IgD-negative memory B cell (primary cell): Measurements from ENCODE around the gene LRCH4. TPM values are rescaled to one million over a fixed set of nuclear protein-coding genes. Genes with fewer than 3 reads are reported as not detected.
"Not testable (repeated sequence)": the region's sequence is repeated elsewhere in the genome, so short reads cannot be mapped to it uniquely, and the experiment has no call there.

Experiments used
- H3K27ac Mint-ChIP-seq, 3 donors: one replicate each; pipeline ENCODE4 v1.8.0; 2020 to 2022; ENCODE audit warnings: mild to moderate bottlenecking in 3 of 3, mixed read lengths in 3 of 3, moderate library complexity in 1 of 3
- H3K27me3 Mint-ChIP-seq: one replicate; pipeline ENCODE4 v1.8.0; 2021; ENCODE audit warnings: mixed read lengths
- H3K36me3 Mint-ChIP-seq: one replicate; pipeline ENCODE4 v1.8.0; 2020; ENCODE audit warnings: mild to moderate bottlenecking, mixed read lengths
- H3K4me1 Mint-ChIP-seq, 3 donors: one replicate each; pipeline ENCODE4 v1.8.0; 2020 to 2022; ENCODE audit warnings: mixed read lengths in 3 of 3, mild to moderate bottlenecking in 1 of 3
- H3K4me3 Mint-ChIP-seq, 4 donors: one replicate each; pipeline ENCODE4 v1.8.0; 2020 to 2022; ENCODE audit warnings: mild to moderate bottlenecking in 4 of 4, mixed read lengths in 4 of 4, moderate library complexity in 3 of 4
- H3K9me3 Mint-ChIP-seq, 3 donors: one replicate each; pipeline ENCODE4 v1.8.0; 2020 to 2021; ENCODE audit warnings: mixed read lengths in 3 of 3, mild to moderate bottlenecking in 1 of 3
- polyA plus RNA-seq: library from polyadenylated mRNA; unstranded; fragments of 300-500 nt; fragmentation: Illumina TruSeq; gene quantifications from one replicate; pipeline ENCODE4 v1.2.3, GENCODE V29; 2021

Gene LRCH4
- polyA plus RNA-seq, 1 donor from 2014 or later, result 160 TPM

DNA sequence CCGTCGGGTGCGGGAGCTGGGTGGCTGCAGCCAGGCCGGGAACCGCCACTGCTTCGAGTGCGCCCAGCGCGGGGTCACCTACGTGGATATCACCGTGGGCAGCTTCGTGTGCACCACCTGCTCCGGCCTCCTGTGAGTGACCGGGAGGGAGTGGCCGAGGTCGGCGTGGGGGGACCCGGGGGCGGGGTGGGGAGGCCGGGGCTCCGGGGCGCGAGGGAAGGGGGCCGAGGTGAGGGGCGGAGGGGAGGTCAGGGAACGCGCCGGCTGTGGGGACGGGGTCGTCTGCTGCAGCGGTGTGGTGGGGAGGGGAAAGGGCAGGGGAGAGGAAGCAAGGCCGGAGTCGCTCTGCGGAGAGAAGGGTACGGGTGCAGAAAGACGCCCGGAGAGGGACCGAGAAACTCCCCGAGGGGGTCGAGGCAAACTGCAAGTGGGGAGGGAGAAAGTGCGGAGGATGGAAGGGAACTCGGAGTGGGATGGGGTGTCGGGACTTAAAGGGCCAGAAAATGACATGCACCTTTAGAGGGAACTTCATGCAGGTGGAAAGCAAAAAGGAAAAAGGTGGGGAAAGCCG lies 46.4 kb downstream of the LRCH4 start:
- H3K4me3 Mint-ChIP-seq, result peak overlapping the region; percentile 87 to 99 (median 96)
- no peaks in the 10 kb centered on the region for H3K9me3 Mint-ChIP-seq
- peaks cover 1% of the 10 kb centered on the region for H3K27me3 Mint-ChIP-seq
- H3K27ac Mint-ChIP-seq, result peak overlapping the region in 1 of 3 donors; percentile 37
- no peaks in the 10 kb centered on the region for H3K36me3 Mint-ChIP-seq
- peaks cover 33 to 45% (median 38%) of the 10 kb centered on the region in 3 donors for H3K4me1 Mint-ChIP-seq

DNA sequence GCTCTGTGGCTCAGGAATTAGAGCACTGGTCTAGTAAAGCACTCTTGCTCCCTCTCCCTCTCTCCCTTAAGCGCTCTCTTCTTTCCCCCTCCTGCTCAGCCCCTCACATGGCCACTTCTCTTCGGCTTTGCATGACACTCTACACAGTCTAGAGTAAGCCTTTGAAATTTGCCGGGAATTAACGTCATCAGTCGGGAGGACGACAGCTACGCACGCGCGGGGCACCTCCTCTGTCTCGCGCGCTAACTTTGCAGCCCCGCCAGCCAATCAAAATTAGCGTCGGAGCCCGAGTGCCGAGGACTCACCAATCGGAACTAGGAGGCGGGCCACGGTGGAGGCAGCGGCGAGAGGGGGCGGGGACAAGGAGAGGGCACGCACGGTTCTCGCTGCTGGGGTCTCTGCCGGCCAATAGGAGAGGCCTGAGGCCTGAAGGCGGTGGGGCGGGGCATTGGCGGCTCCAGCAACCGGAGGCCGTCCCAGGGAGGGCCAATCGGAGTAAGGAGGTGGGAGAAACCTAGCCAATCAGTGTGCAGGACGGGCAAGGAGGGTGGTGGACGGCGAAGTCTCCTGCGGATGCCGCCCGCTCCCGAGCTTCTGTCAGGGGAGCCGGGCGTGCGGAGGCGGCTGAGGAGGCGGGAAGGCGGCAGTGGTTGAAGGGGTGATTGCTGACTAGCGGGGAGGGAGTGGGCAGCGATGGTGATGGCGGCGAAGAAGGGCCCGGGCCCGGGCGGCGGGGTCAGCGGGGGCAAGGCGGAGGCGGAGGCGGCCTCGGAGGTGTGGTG lies 47.1 kb downstream of the LRCH4 start, which contains the start of gene AGFG2:
TSS of gene AGFG2 (plus strand) at position 550 of the 782 bp plus-strand sequence. CDS start at position 694, 144 bp downstream.
- Mint-ChIP-seq H3K9me3 (no peaks in the 10 kb centered on the region), H3K4me1 (peaks cover 27 to 39% (median 32%) of the 10 kb centered on the region in 3 donors)

DNA sequence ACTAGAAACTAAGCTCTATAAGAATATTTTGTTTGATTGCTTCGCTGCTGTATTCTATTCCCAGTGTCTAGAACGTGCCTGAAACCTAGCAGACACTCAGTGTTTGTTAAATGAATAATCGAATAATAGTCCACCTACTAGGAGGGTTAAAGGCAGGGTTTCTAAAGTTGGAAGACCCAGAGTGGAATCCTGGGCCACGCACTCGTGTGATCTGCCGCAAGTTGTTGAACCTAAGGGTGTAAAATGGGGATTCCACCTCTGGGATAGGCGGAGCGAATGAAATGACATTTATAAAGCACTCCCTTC lies 47.6 kb downstream of the LRCH4 start:
- Mint-ChIP-seq H3K4me3 (peak overlapping the region; percentile 87 to 99 (median 98)), H3K4me1 (peaks cover 22 to 33% (median 26%) of the 10 kb centered on the region in 3 donors)

More for the DNA sequence above, 47.1 kb downstream of the LRCH4 start, which contains the start of gene AGFG2:
- no peaks in the 10 kb centered on the region for H3K27me3 Mint-ChIP-seq
- H3K36me3 Mint-ChIP-seq, result no peaks in the 10 kb centered on the region
- H3K27ac Mint-ChIP-seq, result peak within 1 kb of the TSS; percentile 37 to 95 (median 44)
- peak within 1 kb of the TSS; percentile 87 to 99 (median 98) for H3K4me3 Mint-ChIP-seq

DNA sequence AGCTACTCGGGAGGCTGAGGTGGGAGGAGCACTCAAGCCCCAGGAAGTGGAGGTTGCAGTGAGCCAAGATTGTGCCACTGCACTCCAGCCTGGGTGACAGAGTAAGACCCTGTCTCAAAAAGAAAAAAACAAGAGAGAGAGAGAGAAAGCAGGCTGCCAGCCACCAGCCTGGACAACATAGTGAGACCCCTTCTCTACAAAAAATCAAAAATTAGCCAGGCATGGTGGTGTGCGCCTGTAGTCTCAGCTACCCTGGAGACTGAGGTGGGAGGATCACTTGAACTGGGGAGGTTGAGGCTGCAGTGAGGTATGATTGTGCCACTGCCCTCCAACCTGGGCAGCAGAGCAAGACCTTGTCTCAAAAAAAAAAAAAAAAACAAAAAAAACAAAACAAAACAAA lies 49.2 kb downstream of the LRCH4 start:
- not testable (repeated sequence) for H3K27ac Mint-ChIP-seq, H3K36me3 Mint-ChIP-seq, H3K9me3 Mint-ChIP-seq, H3K27me3 Mint-ChIP-seq, H3K4me3 Mint-ChIP-seq
- H3K4me1 Mint-ChIP-seq, result peaks cover 11 to 23% (median 15%) of the 10 kb centered on the region in 3 donors

More for the DNA sequence above, 47.6 kb downstream of the LRCH4 start:
- Mint-ChIP-seq H3K27ac (peak overlapping the region in 2 of 3 donors; percentile 44 to 95), H3K9me3 (no peaks in the 10 kb centered on the region), H3K36me3 (no peaks in the 10 kb centered on the region), H3K27me3 (no peaks in the 10 kb centered on the region)

DNA sequence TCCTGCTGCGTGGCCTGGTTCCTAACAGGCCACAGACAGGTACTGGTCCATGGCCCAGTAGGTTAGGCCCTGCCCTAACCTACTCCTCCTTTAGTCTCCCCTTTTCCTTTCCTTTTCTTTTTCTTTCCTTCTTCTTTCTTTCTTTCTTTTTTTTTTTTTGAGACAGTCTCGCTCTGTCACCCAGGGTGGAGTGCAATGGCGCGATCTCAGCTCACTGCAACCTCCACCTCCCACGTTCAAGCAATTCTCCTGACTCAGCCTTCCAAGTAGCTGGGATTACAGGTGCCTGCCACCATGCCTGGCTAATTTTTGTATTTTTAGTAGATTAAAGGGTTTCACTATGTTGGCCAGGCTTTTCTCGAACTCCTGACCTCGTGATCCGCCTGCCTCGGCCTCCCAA lies 49.9 kb downstream of the LRCH4 start:
- H3K9me3 Mint-ChIP-seq, H3K4me3 Mint-ChIP-seq, H3K27ac Mint-ChIP-seq, H3K36me3 Mint-ChIP-seq, H3K27me3 Mint-ChIP-seq: not testable (repeated sequence)
- peaks cover 7 to 18% (median 11%) of the 10 kb centered on the region in 3 donors for H3K4me1 Mint-ChIP-seq

DNA sequence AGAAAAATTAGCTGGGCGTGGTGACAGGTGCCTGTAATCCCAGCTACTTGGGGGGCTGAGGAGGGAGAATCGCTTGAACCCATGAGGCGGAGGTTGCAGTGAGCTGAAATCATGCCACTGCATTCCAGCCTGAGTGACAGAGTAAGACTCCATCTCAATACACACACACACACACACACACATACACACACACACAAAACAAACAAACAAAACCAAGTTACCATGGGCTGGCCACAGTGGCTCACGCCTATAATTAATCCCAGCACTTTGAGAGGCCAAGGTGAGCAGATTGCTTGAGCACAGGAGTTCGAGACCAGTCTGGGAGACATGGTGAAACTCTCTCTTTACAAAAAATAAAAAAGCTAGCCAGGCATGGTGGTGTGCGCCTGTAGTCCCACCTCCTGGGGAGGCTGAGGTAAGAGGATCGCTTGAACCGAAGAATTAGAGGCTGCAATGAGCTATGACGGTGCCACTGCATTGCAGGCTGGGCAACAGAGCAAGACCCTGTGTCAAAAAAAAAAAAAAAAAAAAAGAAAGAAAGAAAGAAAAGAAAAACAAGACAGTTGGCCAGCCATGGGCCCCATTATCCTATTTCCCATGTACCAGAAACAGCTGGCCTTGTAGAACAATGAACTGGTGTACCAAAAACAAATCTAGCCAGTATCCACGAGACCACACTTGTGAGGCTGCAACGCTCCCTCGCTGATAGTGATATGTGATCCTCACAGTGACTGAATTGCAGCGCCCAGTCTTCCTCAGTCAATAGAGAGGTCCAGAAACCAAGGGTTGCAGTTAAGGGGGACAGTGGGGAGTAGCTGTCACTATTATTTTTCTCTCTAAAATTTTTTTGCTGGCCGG lies 53.5 kb downstream of the LRCH4 start:
- Mint-ChIP-seq H3K4me3 (no peak overlapping the region), H3K9me3 (no peaks in the 10 kb centered on the region), H3K4me1 (peaks cover 0 to 2% (median 0%) of the 10 kb centered on the region in 3 donors), H3K27ac (peak overlapping the region in 1 of 3 donors; percentile 73), H3K27me3 (peaks cover 4% of the 10 kb centered on the region), H3K36me3 (peaks cover 2% of the 10 kb centered on the region)

DNA sequence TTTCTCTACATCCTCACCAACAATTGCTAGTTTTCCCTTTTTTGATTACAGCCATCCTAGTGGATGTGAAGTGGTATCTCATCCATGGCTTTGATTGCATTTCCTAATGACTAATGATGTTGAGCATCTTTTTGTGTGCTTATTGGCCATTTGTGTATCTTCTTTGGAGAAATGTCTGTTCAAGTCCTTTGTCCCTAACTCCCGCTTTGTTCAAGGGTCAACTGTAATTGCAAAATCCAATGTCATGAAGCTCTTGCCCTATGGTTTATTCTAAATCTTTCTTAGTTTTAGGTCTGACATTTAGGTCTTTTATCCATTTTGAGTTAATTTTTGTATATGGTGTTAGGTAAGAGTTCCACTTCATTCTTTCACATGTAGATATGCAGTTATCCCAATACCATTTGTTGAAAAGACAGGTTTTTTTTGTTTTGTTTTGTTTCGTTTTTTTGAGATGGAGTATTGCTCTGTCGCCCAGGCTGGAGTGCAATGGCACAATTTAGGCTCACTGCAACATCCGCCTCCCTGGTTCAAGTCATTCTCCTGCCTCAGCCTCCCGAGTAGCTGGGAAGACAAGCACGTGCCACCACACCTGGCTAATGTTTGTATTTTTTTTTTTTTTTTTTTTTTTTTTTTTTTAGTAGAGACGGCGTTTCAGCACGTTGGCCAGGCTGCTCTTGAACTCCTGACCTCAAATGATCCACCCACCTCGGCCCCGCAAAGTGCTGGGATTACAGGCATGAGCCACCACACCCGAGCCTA lies 57.6 kb downstream of the LRCH4 start:
- not testable (repeated sequence) for H3K4me1 Mint-ChIP-seq, H3K27me3 Mint-ChIP-seq, H3K4me3 Mint-ChIP-seq, H3K9me3 Mint-ChIP-seq, H3K27ac Mint-ChIP-seq, H3K36me3 Mint-ChIP-seq

Other genes with a start within 250 kb of the LRCH4 start
- gene PILRB, start 228.0 kb downstream of the LRCH4 start, polyA plus RNA-seq, result 14.3 TPM
- gene PILRA, start 212.6 kb downstream of the LRCH4 start, polyA plus RNA-seq, result 2.3 TPM
- 12.1 TPM for gene ZCWPW1, start 157.4 kb downstream of the LRCH4 start, polyA plus RNA-seq
- 19.8 TPM for gene MEPCE, start 156.3 kb downstream of the LRCH4 start, polyA plus RNA-seq
- 39.3 TPM for gene PPP1R35, start 149.6 kb downstream of the LRCH4 start, polyA plus RNA-seq
- 0.78 TPM for gene SPACDR, start 121.9 kb downstream of the LRCH4 start, polyA plus RNA-seq
- gene TSC22D4, start 106.9 kb downstream of the LRCH4 start, polyA plus RNA-seq, result 25.6 TPM
- gene NYAP1, start 102.2 kb downstream of the LRCH4 start, polyA plus RNA-seq, result not detected
- 7.3 TPM for gene AGFG2, start 46.9 kb downstream of the LRCH4 start, polyA plus RNA-seq
- gene SAP25, start 12.2 kb downstream of the LRCH4 start, polyA plus RNA-seq, result 0.73 TPM
- 0.36 TPM for gene FBXO24, start 199 bp upstream of the LRCH4 start, polyA plus RNA-seq
- gene PCOLCE, start 16.2 kb upstream of the LRCH4 start, polyA plus RNA-seq, result 0.98 TPM
- gene MOSPD3, start 26.4 kb upstream of the LRCH4 start, polyA plus RNA-seq, result 14.4 TPM
- 0.44 TPM for gene TFR2, start 55.4 kb upstream of the LRCH4 start, polyA plus RNA-seq
- not detected for gene ACTL6B, start 70.3 kb upstream of the LRCH4 start, polyA plus RNA-seq
- gene GNB2, start 87.6 kb upstream of the LRCH4 start, polyA plus RNA-seq, result 62.7 TPM
- gene GIGYF1, start 108.1 kb upstream of the LRCH4 start, polyA plus RNA-seq, result 2.6 TPM
- 48.6 TPM for gene POP7, start 120.0 kb upstream of the LRCH4 start, polyA plus RNA-seq
- not detected for gene EPO, start 134.3 kb upstream of the LRCH4 start, polyA plus RNA-seq
- gene ZAN, start 147.5 kb upstream of the LRCH4 start, polyA plus RNA-seq, result not detected
- not detected for gene EPHB4, start 241.4 kb upstream of the LRCH4 start, polyA plus RNA-seq